Activated CD8-positive, alpha-beta T cell treated with anti-CD3 and anti-CD28 coated beads for 36 hours (primary cell): ENCODE data around the gene NIPA2. TPM values are rescaled to one million over a fixed set of nuclear protein-coding genes. Genes with fewer than 3 reads are reported as not detected.

Experiments used
- ATAC-seq: fragments of 200-7000 bp; cut with Tn5 transposase; one replicate; pipeline ENCODE4 v1.10.0; 2021; ENCODE audit warnings: mild to moderate bottlenecking, moderate library complexity
- CTCF ChIA-PET: fragments of 350-600 bp; sonication (Branson Sonifier 250); formaldehyde crosslinking; loops from one replicate; lab custom pipeline; 2021; ENCODE audit warnings: antibody characterized with exemption; lab: Charles Lee
- POLR2A ChIA-PET: fragments of 350-600 bp; sonication (Branson Sonifier 250); formaldehyde crosslinking; loops from one replicate; lab custom pipeline; 2021; ENCODE audit warnings: antibody characterized with exemption; lab: Charles Lee
- DNase-seq: peaks from one replicate; pipeline ENCODE4 v3.0.0-alpha.2; 2020
- H3K27ac Mint-ChIP-seq: one replicate; pipeline ENCODE4 v1.8.0; 2021; ENCODE audit warnings: mild to moderate bottlenecking, mixed read lengths
- H3K27me3 Mint-ChIP-seq: one replicate; pipeline ENCODE4 v1.8.0; 2021; ENCODE audit warnings: mixed read lengths
- H3K36me3 Mint-ChIP-seq: one replicate; pipeline ENCODE4 v1.8.0; 2021; ENCODE audit warnings: low read depth, mixed read lengths
- H3K4me1 Mint-ChIP-seq: one replicate; pipeline ENCODE4 v1.8.0; 2021; ENCODE audit warnings: low read depth, mixed read lengths
- H3K4me3 Mint-ChIP-seq: one replicate; pipeline ENCODE4 v1.8.0; 2021; ENCODE audit warnings: mild to moderate bottlenecking, moderate library complexity, mixed read lengths
- H3K9me3 Mint-ChIP-seq: one replicate; pipeline ENCODE4 v1.8.0; 2021; ENCODE audit warnings: mixed read lengths
- intact Hi-C: fragments of 100-400 bp; cut with micrococcal nuclease; formaldehyde crosslinking; loops from one replicate; pipeline ENCODE4 v1.10.0; 2022
- total RNA-seq, 2 experiments: library from RNA; stranded (reverse); gene quantifications; one replicate each; pipeline ENCODE4 v1.2.3, GENCODE V29; 2021
- TF ChIP-seq, protein P1 (sequence below): fragments of 200-600 bp; IDR thresholded peaks from one replicate; pipeline ENCODE4 v1.8.0; 2022; ENCODE audit warnings: antibody characterized with exemption, mild to moderate bottlenecking

Gene NIPA2
- total RNA-seq, 2 experiments from 2014 or later, result 59.2 to 61.5 TPM

DNA sequence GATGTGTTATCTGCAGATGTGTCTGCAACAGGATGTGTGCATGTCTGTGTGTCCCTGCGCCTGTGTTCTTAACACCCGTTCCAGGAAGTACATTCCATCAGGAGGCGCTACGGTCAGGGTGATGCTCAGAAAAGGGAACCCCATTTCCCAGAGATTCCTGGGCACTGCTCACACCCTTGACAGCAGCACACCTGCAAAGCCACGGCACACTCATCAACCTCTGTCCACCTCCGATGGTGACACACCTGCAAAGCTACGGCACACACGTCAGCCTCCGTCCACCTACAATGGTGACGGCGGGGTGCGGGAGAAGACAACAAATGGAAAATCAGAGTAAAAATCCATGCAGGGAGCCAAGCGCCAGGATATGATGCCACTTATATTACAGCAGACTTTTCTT lies 55.4 kb downstream of the NIPA2 start:
- TF ChIP-seq, protein P1, sequence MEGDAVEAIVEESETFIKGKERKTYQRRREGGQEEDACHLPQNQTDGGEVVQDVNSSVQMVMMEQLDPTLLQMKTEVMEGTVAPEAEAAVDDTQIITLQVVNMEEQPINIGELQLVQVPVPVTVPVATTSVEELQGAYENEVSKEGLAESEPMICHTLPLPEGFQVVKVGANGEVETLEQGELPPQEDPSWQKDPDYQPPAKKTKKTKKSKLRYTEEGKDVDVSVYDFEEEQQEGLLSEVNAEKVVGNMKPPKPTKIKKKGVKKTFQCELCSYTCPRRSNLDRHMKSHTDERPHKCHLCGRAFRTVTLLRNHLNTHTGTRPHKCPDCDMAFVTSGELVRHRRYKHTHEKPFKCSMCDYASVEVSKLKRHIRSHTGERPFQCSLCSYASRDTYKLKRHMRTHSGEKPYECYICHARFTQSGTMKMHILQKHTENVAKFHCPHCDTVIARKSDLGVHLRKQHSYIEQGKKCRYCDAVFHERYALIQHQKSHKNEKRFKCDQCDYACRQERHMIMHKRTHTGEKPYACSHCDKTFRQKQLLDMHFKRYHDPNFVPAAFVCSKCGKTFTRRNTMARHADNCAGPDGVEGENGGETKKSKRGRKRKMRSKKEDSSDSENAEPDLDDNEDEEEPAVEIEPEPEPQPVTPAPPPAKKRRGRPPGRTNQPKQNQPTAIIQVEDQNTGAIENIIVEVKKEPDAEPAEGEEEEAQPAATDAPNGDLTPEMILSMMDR, result no peak
- Mint-ChIP-seq H3K27me3 (no peaks in the 10 kb centered on the region), H3K4me3 (no peak overlapping the region), H3K4me1 (no peaks in the 10 kb centered on the region), H3K9me3 (no peaks in the 10 kb centered on the region), H3K36me3 (no peaks in the 10 kb centered on the region), H3K27ac (no peak overlapping the region)
- no peak for DNase-seq
- ATAC-seq, result no peak
- CTCF ChIA-PET, result no interaction called here
- POLR2A ChIA-PET, result no interaction called here
- intact Hi-C loops, result no loop called here

DNA sequence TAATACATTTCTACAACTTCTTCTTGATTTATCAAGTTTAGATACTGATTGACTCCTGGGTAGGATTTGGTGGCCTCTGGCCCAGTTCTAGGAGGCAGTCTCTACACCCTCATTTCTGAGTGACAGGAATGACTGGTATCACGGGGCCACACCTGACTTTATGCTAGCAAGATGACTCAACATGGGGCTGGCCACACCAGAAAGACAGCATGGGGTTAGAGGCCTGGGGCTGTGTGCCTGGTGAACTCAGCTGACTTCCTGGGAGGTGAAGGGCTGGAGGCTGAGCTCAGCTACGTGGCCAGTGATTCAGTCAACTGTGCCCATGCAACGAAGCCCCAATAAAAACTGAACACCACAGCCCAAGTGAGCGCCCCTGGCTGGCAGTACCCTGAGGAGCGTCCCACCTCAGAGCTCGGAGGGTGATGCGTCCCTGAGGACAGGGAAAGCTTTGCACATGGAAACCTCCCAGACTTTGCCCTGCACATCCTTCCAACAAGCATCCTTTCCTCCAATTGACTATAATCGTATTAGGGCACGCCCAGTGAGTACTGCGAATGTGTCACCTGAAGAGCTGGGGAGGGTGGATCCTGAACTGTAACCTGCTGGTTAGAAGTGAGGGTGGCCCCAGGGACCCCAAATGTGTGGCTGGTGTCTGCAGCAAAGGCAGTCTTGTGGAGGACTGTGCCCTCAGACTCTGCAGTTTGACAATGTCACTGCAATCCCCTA lies 57.2 kb downstream of the NIPA2 start:
- peak; percentile 91 for ATAC-seq
- Mint-ChIP-seq H3K36me3 (no peaks in the 10 kb centered on the region), H3K27ac (no peak overlapping the region), H3K4me1 (no peaks in the 10 kb centered on the region), H3K9me3 (no peaks in the 10 kb centered on the region), H3K4me3 (no peak overlapping the region), H3K27me3 (no peaks in the 10 kb centered on the region)
- POLR2A ChIA-PET, result no interaction called here
- intact Hi-C loops, result no loop called here
- DNase-seq, result peak; percentile 58
- CTCF ChIA-PET, result no interaction called here
- TF ChIP-seq, protein P1, result no peak

DNA sequence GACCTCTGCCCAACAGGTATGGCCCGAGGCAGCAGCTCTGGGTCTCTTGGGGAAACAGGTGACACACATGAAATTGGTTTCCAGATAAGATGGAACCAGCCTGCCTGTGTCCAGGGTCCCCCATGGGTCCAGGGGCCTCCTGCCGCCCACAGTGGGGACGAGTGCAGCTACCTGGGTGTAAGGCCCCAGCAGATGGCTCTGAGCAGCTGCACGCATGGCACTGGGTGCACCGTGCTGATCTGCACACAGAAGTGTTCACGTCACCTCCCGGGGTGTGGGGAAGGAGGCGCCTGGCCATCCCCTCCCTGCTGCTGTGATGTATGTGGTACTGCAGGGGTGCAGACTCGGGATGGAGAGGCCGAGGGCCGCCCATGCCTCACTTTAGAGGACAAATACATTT lies 63.6 kb downstream of the NIPA2 start:
- ChIA-PET POLR2A (no interaction called here), CTCF (no interaction called here)
- H3K27ac Mint-ChIP-seq, result no peak overlapping the region
- no peak for DNase-seq
- no peak for ATAC-seq
- H3K9me3 Mint-ChIP-seq, result no peaks in the 10 kb centered on the region
- intact Hi-C loops, result no loop called here
- H3K36me3 Mint-ChIP-seq, result no peaks in the 10 kb centered on the region
- no peaks in the 10 kb centered on the region for H3K27me3 Mint-ChIP-seq
- TF ChIP-seq, protein P1, result no peak
- H3K4me1 Mint-ChIP-seq, result no peaks in the 10 kb centered on the region
- no peak overlapping the region for H3K4me3 Mint-ChIP-seq

DNA sequence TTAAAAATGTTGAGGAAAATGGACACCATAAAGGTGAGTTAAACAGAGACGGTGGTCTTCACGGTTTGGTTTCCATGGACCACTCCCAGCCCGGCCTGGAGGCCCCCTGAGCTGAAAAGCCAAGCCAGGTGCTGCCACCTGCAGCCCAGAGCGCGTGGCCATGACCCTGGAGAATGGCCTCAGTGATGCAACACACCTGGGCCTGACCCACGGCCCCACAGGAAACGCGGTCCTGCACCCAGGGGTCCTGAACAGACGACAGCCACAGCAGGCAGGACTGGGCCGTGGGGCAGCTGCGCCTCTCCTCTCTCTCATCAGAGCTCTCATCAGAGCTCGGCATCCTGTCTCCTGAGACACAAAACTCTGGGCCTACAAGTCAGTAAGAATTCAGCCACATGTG lies 64.1 kb downstream of the NIPA2 start:
- Mint-ChIP-seq H3K27me3 (no peaks in the 10 kb centered on the region), H3K4me1 (no peaks in the 10 kb centered on the region), H3K9me3 (no peaks in the 10 kb centered on the region), H3K36me3 (no peaks in the 10 kb centered on the region), H3K4me3 (no peak overlapping the region), H3K27ac (no peak overlapping the region)
- CTCF ChIA-PET, result no interaction called here
- intact Hi-C loops, result no loop called here
- TF ChIP-seq, protein P1, result no peak
- ATAC-seq, result no peak
- POLR2A ChIA-PET, result no interaction called here
- no peak for DNase-seq

DNA sequence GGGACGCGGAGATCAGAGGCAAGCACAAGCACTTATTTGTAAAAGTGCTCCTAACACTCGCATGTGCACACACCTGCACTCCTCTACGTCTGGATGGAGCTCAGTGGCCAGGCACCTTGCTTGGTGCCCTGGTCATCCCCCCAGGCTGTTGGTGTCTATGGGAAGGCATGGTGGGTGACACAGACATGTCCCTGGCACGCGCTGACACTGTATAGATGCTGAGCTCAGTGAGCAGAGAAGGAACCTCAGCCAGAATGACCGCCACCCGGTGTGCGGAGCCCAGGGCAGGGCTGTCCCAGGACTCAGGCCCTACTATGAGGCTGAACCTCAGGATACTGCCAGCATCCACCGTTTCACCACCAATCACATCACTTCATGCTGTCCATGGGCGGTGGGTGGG lies 64.5 kb downstream of the NIPA2 start:
- H3K9me3 Mint-ChIP-seq, result no peaks in the 10 kb centered on the region
- ATAC-seq, result no peak

More for the DNA sequence above, 64.5 kb downstream of the NIPA2 start:
- Mint-ChIP-seq H3K27me3 (no peaks in the 10 kb centered on the region), H3K27ac (no peak overlapping the region), H3K4me1 (no peaks in the 10 kb centered on the region), H3K36me3 (no peaks in the 10 kb centered on the region), H3K4me3 (no peak overlapping the region)
- ChIA-PET POLR2A (no interaction called here), CTCF (no interaction called here)
- TF ChIP-seq, protein P1, result no peak
- no peak for DNase-seq
- intact Hi-C loops, result no loop called here
